Measurements from ENCODE around the gene KLHL17. TPM values are rescaled to one million over a fixed set of nuclear protein-coding genes. Genes with fewer than 3 reads are reported as not detected.
"Not testable (repeated sequence)": the region's sequence is repeated elsewhere in the genome, so short reads cannot be mapped to it uniquely, and the experiment has no call there.

The KLHL17 gene
- total RNA-seq, 2 experiments from 2014 or later = 19.4 to 20.2 TPM

DNA sequence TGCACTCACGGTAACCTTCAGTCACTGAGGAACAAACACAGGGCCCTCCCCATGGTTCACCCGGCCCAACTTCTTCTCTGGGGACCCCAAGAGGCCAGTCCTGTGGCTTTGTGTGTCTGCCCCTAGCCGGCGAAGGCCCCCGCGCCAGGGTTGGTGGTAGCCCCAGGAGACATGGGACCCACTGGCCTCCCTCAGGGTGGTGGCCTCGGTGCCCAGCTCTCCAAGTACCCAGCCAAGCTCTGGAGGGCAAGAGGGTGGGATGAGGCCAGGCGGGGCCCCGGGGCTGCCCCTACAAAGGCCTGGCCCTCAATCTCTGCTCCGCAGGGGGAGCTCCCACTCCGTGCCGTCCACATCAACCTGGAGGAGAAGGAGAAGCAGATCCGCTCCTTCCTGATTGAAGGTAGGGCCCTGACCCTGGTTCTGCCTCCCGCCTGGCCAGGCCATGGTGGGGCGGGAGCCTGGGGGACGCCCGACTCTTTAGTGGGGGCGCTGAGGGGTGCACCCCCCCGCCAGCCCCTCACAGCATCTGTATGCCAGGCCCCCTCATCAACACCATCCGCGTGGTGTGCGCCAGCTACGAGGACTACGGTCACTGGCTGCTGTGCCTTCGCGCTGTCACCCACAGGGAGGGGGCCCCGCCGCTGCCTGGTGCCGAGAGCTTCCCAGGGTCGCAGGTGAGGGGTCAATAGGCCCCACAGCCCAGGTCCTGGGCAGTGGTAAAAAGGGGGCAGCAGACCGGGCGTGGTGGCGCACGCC lies 11.5 kb downstream of the KLHL17 start:
- CTCF ChIA-PET = no interaction called here
- no peaks in the 10 kb centered on the region for H3K36me3 Mint-ChIP-seq (ENCODE audit: low read depth)
- H3K27ac Mint-ChIP-seq = no peak overlapping the region
- intact Hi-C loops (cut with micrococcal nuclease) = no loop called here
- H3K4me3 Mint-ChIP-seq = no peak overlapping the region
- H3K4me1 Mint-ChIP-seq (ENCODE audit: low read depth) = peaks cover 7% of the 10 kb centered on the region
- peaks cover 22% of the 10 kb centered on the region for H3K27me3 Mint-ChIP-seq (ENCODE audit: low read depth)
- H3K9me3 Mint-ChIP-seq = no peaks in the 10 kb centered on the region
- DNase-seq = no peak

DNA sequence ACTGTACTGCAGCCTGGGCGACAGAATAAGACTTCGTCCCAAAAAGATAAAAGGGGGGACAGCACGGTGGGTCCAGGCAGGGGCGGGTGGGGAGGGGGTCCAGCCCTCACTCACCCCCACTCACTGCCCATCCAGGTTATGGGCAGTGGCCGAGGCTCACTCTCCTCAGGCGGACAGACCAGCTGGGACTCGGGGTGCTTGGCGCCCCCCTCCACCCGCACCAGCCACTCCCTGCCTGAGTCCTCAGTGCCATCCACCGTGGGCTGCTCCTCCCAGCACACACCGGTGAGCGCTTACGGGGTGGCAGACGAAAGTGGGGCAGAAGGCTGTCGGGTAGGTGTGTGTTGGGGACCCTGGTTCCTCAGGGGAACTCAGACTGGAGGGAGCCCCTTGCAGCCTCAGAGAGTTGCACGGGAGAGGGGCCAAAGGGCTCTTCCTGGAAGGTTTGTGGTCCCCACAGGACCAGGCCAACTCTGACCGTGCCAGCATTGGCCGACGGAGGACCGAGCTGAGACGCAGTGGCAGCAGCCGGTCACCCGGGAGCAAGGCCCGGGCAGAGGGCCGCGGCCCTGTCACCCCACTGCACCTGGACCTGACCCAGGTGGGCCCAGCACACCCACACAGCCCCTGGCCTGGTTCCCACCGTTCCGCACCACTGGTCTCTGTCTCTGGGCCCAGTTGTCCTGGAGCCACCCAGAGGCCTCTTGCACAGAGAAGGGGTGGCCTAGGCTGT lies 12.5 kb downstream of the KLHL17 start:
- Mint-ChIP-seq H3K4me1 (ENCODE audit: low read depth) (peaks cover 3% of the 10 kb centered on the region), H3K36me3 (ENCODE audit: low read depth) (no peaks in the 10 kb centered on the region), H3K27ac (no peak overlapping the region), H3K27me3 (ENCODE audit: low read depth) (peaks cover 22% of the 10 kb centered on the region), H3K9me3 (no peaks in the 10 kb centered on the region), H3K4me3 (no peak overlapping the region)
- DNase-seq = no peak
- CTCF ChIA-PET = no interaction called here
- intact Hi-C loops (cut with micrococcal nuclease) = no loop called here

- Mint-ChIP-seq H3K9me3 (no peaks in the 10 kb centered on the region), H3K36me3 (ENCODE audit: low read depth) (no peaks in the 10 kb centered on the region), H3K27ac (no peak overlapping the region), H3K4me1 (ENCODE audit: low read depth) (peaks cover 6% of the 10 kb centered on the region), H3K27me3 (ENCODE audit: low read depth) (peaks cover 23% of the 10 kb centered on the region), H3K4me3 (no peak overlapping the region)
- CTCF ChIA-PET = no interaction called here
- intact Hi-C loops (cut with micrococcal nuclease) = no loop called here
- no peak for DNase-seq
Observed at GRCh38 chr1:973459-974292, 13.3 kb downstream of the KLHL17 start.

DNA sequence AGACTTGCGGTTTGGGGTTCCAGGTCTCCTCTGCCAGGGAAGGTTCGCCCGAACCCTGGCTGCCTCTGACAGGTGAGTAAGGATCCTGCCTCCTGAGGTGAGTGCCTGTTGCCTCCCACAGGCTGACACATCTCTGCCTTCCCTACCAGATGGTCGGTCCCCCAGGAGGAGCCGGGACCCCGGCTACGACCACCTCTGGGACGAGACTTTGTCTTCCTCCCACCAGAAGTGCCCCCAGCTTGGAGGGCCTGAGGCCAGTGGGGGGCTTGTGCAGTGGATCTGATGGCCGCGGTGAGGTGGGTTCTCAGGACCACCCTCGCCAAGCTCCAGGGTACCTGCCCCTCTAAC lies 13.9 kb downstream of the KLHL17 start:
- DNase-seq = no peak
- peaks cover 6% of the 10 kb centered on the region for H3K4me1 Mint-ChIP-seq (ENCODE audit: low read depth)
- CTCF ChIA-PET = no interaction called here
- no peak overlapping the region for H3K4me3 Mint-ChIP-seq
- no peaks in the 10 kb centered on the region for H3K9me3 Mint-ChIP-seq
- intact Hi-C loops (cut with micrococcal nuclease) = no loop called here
- H3K27me3 Mint-ChIP-seq (ENCODE audit: low read depth) = peaks cover 23% of the 10 kb centered on the region
- no peak overlapping the region for H3K27ac Mint-ChIP-seq
- no peaks in the 10 kb centered on the region for H3K36me3 Mint-ChIP-seq (ENCODE audit: low read depth)

DNA sequence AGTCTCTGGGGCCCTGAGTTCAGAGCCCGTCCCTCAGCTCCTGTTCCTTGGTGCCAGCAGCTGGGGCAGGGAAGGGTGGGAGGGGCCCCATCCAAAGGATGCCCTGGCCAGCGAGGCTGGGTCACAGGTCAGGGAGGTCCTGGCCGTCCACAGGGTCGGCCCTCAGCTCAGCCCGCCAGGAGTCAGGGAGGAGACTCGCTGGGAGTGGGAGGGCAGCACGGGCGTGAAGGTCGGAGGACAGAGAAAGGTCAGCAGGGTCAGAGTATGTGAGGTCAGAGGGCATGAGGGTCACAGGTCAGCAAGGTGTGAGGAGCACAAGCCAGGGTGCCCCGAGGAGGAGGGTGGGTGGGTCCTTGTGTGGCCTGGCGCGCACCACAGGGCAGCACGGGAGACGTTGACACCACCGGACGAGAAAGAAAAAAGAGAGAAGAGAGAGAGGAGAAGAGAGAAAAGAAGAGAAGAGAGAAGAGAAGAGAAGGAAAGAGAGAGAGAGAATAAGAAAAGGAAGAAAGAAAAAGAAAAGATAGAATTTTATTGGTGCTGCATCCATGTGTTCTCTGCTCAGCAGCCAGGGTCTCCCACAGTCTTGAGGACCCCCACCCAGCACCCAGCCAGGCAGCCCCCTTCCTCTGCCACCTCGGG lies 14.4 kb downstream of the KLHL17 start:
- H3K36me3 Mint-ChIP-seq (ENCODE audit: low read depth) = no peaks in the 10 kb centered on the region
- H3K9me3 Mint-ChIP-seq = no peaks in the 10 kb centered on the region
- peaks cover 19% of the 10 kb centered on the region for H3K27me3 Mint-ChIP-seq (ENCODE audit: low read depth)
- H3K4me1 Mint-ChIP-seq (ENCODE audit: low read depth) = peaks cover 6% of the 10 kb centered on the region
- no peak overlapping the region for H3K27ac Mint-ChIP-seq
- DNase-seq = no peak
- intact Hi-C loops (cut with micrococcal nuclease) = no loop called here
- H3K4me3 Mint-ChIP-seq = no peak overlapping the region
- CTCF ChIA-PET = interaction anchor here (1.2 kb wide), 1 partner anchor 39 kb away, joined by 3 read pairs; the partner anchor contains the start of gene ISG15

DNA sequence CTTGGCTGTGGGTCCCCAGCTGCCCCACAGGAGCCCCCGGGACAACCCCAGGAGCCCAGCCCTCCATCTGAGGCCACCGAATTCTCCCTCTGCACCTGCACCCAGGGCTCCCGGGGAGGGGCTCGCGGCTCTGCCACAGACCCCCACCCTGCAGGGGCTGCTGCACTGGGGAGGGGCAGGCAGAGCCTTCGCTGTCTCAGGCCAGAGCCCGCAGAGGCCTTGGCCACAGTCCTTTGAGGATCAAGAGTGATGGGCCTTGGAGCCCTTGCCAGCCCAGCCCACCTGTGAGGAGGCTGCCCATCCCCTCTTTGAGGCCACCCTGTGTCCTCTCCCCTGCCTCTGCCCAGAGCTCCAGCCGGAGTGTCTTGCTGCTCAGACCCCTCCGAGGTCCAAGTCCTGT lies 15.0 kb downstream of the KLHL17 start:
- no peak for DNase-seq
- peaks cover 6% of the 10 kb centered on the region for H3K4me1 Mint-ChIP-seq (ENCODE audit: low read depth)

GRCh38 chr1:975896-976683 lies 15.7 kb downstream of the KLHL17 start:
- intact Hi-C loops (cut with micrococcal nuclease) = loop anchor here (1.0 kb wide), 1 partner anchor 72 kb away; no protein-coding TSS in a partner anchor
- H3K4me3 Mint-ChIP-seq = no peak overlapping the region
- no peak overlapping the region for H3K27ac Mint-ChIP-seq
- no peaks in the 10 kb centered on the region for H3K36me3 Mint-ChIP-seq (ENCODE audit: low read depth)
- peak; percentile 79 for DNase-seq
- CTCF ChIA-PET = interaction anchor here (0.6 to 1.5 kb wide), 8 partner anchors 8 to 71 kb away, joined by 3 to 11 read pairs (median 3); partner anchors contain the start of gene ISG15
- H3K9me3 Mint-ChIP-seq = no peaks in the 10 kb centered on the region
- H3K4me1 Mint-ChIP-seq (ENCODE audit: low read depth) = peaks cover 6% of the 10 kb centered on the region
- H3K27me3 Mint-ChIP-seq (ENCODE audit: low read depth) = peaks cover 19% of the 10 kb centered on the region

More for the DNA sequence above, 15.0 kb downstream of the KLHL17 start:
- no peak overlapping the region for H3K4me3 Mint-ChIP-seq
- CTCF ChIA-PET = interaction anchor here (1.2 to 1.5 kb wide), 2 partner anchors 38 to 70 kb away, joined by 3 to 11 read pairs; partner anchors contain the start of gene ISG15
- H3K27ac Mint-ChIP-seq = no peak overlapping the region
- H3K27me3 Mint-ChIP-seq (ENCODE audit: low read depth) = peaks cover 19% of the 10 kb centered on the region
- H3K36me3 Mint-ChIP-seq (ENCODE audit: low read depth) = no peaks in the 10 kb centered on the region
- H3K9me3 Mint-ChIP-seq = no peaks in the 10 kb centered on the region
- intact Hi-C loops (cut with micrococcal nuclease) = no loop called here

DNA sequence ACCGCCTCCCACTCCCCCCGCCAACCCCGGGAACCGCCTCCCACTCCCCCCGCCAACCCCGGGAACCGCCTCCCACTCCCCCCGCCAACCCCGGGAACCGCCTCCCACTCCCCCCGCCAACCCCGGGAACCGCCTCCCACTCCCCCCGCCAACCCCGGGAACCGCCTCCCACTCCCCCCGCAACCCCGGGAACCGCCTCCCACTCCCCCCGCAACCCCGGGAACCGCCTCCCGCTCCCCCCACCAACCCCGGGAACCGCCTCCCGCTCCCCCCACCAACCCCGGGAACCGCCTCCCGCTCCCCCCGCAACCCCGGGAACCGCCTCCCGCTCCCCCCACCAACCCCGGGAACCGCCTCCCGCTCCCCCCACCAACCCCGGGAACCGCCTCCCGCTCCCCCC lies 16.4 kb downstream of the KLHL17 start:
- not testable (repeated sequence) for H3K9me3 Mint-ChIP-seq; DNase-seq; H3K4me3 Mint-ChIP-seq; H3K36me3 Mint-ChIP-seq (ENCODE audit: low read depth); H3K4me1 Mint-ChIP-seq (ENCODE audit: low read depth); H3K27ac Mint-ChIP-seq
- CTCF ChIA-PET = interaction anchor here (0.6 to 1.5 kb wide), 6 partner anchors 9 to 71 kb away, joined by 3 to 11 read pairs (median 3); partner anchors contain the start of gene ISG15
- intact Hi-C loops (cut with micrococcal nuclease) = loop anchor here (1.0 kb wide), 1 partner anchor 72 kb away; no protein-coding TSS in a partner anchor
- peaks cover 16% of the 10 kb centered on the region for H3K27me3 Mint-ChIP-seq (ENCODE audit: low read depth)

- Mint-ChIP-seq H3K36me3 (ENCODE audit: low read depth) (no peaks in the 10 kb centered on the region), H3K4me3 (no peak overlapping the region), H3K27me3 (ENCODE audit: low read depth) (peaks cover 13% of the 10 kb centered on the region), H3K9me3 (no peaks in the 10 kb centered on the region), H3K4me1 (ENCODE audit: low read depth) (peaks cover 6% of the 10 kb centered on the region), H3K27ac (no peak overlapping the region)
- intact Hi-C loops (cut with micrococcal nuclease) = no loop called here
- CTCF ChIA-PET = no interaction called here
- no peak for DNase-seq
Observed at GRCh38 chr1:978069-978834, 17.9 kb downstream of the KLHL17 start.

DNA sequence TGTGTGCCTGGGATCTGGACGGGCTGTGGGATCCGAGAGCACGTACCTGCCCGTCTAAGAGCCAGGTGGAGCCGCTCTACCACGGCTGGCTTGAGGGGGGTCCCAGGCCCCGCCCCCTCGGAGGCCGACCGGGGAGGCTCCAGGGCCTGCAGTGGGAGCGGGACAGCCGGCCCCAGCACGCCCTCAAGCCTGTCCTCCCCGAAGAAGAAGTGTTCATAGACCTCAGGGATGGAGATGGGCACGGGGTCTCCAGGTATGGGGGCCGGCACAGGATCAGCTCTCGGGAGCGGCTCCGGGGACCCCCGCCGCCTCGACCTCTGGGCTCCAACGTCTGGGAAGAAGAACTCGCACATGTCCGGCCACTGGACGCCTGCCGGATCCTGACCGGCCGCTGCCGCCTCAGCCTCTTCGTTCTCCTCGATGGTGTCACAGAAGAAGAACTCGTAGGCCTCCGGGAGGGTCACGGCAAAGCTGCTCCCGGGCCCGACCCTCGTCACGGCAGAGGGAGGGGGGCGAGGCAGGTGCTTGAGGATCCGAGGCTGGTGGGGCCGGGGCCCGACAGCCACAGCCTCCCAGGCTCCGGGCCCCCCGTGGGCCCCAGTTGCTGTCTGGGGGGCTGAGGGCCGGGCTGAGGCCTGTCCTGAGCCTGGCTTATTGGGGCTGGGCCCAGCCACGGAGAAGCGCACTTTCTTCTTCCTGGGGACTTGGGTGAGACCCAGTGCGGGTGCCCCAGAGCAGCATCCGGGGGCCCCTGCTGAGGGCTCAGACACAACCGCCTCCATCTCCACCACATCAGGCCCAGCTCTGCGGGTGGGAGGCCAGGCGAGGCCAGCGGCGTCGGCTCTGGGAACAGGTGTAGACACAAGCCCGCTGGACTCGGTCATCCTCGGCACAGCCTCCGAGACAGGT lies 18.7 kb downstream of the KLHL17 start:
- Mint-ChIP-seq H3K27ac (no peak overlapping the region), H3K36me3 (ENCODE audit: low read depth) (no peaks in the 10 kb centered on the region), H3K4me1 (ENCODE audit: low read depth) (peaks cover 6% of the 10 kb centered on the region), H3K9me3 (no peaks in the 10 kb centered on the region), H3K4me3 (no peak overlapping the region), H3K27me3 (ENCODE audit: low read depth) (peaks cover 18% of the 10 kb centered on the region)
- CTCF ChIA-PET = interaction anchor here (1.2 kb wide), 1 partner anchor 85 kb away, joined by 3 read pairs; no protein-coding TSS in a partner anchor
- DNase-seq = no peak
- intact Hi-C loops (cut with micrococcal nuclease) = no loop called here
